NK-92 (cell line): ENCODE data around the gene GPC5.
"Not testable (repeated sequence)": the region's sequence is repeated elsewhere in the genome, so short reads cannot be mapped to it uniquely, and the experiment has no call there.

ENCODE experiments used
- DNase-seq: peaks from one replicate; lab custom pipeline; 2025; ENCODE audit not compliant: unreplicated experiment; lab: John Stamatoyannopoulos, UW

Gene GPC5

DNA sequence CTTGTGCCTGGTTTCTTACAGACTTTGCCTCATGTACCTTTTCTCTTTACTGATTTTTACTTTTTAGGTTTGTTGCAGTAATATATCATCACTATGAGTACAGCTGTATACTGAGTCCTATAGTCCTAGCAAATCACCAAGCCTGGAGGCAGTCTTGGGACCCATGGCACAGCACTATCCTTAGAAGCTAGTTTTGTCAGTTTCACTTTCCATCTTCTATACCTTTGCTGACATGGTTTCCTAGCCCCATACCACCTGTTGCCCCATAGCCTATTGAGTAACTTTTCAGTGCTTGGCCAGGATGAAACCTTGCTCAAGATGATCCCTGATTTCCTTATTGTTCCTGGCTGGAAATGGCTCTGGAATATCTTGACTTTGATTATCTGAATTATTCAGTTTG, 826.4 kb downstream of the GPC5 start:
- no peak for DNase-seq

- no peak for DNase-seq
Measured at GRCh38 chr13:92225861-92226260, 827.4 kb downstream of the GPC5 start.

DNA sequence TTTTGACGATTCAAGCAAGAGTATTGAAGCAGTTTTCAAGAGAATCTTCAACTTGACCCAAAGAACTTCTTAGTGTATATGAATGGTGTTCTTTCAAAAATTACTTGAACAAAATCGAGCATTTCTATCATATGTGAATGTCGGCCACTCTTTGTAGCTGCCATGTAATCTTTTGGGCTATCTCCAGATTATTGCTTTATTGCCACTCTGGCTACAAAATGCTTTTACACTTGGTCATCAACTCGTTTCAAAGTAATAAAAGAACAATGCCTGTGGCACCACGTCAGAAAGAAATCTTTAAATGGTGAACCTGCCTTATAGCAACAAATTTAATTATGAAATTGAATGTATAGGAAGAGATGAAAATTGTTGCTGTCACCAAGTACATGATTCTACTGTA, 834.5 kb downstream of the GPC5 start:
- DNase-seq: no peak

GRCh38 chr13:92251671-92252210, 853.3 kb downstream of the GPC5 start:
- no peak for DNase-seq

GRCh38 chr13:92255526-92255925, 857.1 kb downstream of the GPC5 start:
- no peak for DNase-seq

DNA sequence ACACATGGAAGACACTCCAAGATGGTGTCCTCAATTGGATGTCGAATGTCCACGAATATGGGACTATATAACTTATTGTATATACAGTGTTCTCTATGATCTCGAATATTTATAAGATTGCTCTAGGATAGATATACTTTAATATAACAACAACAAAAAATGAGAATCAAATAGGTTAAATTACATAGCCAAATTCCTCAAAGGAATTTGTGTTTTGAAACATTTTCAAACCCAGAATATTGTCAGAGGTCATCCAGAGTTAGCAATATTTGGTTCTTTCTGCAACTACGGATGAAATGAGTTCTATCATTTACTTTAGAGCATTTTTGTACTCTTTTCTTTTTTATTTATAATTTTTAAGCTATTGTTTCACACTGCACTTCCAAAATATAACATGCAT, 857.8 kb downstream of the GPC5 start:
- DNase-seq: no peak

GRCh38 chr13:92259046-92259445, 860.6 kb downstream of the GPC5 start:
- no peak for DNase-seq

DNA sequence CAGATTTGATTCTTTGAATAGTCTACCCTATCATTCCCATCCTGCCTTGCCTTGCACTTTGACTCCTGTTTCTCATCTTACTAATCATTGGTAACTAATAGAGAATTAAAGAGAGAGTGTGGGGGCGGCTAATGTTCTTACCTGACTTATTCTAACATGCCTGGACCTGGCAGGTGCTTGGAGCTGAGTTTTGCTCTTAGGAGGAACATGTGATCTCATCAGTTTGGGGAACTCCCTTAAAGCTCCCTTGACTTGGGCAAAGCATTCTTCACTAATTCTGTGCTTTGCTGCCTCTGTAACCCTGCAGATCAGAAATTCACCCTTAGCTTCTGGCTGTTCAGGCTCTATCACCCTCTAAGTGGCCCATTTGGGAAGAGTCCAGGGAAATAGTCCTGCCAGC, 861.1 kb downstream of the GPC5 start:
- DNase-seq: no peak

DNA sequence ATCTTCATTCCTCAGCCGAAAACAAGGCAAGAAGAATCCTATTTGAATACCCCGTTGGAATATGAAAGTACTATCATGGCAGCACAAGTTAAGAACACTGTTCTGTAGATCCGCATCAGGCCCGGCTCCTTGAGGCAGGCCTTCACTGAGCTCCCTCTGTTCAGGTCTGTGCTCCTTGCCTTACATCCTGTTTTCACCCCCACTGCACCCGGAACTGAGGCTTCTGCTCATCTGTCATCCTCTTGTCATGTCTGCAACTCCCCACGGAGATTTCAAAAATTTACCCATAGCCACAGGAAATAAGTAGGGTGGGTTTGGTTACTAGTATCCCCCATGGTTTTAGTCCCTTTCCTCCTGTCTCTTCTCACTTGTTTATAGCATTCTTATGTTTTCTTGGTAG, 861.9 kb downstream of the GPC5 start:
- DNase-seq: no peak

- DNase-seq: no peak
Measured at GRCh38 chr13:92262100-92262788, 863.8 kb downstream of the GPC5 start.

DNA sequence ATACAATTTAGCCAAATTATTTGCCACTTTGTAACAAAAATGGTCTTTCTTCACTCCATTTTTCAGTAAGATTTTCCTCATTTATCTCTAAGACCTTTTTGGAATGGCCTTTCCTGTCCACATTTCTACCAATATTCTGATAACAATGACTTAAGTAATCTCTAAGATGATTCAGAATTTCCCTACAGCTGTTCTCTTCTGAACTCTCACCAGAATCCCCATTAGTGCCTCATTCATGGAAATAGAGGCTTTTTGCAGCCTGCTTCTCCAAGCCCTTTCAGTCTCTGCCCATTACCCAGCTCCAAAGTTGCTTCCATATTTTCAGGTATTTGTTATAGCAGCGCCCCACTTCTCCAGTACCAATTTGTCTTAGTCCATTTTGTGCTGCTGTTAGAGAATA, 867.0 kb downstream of the GPC5 start:
- DNase-seq: no peak

GRCh38 chr13:92270990-92271389, 872.6 kb downstream of the GPC5 start:
- DNase-seq: no peak

DNA sequence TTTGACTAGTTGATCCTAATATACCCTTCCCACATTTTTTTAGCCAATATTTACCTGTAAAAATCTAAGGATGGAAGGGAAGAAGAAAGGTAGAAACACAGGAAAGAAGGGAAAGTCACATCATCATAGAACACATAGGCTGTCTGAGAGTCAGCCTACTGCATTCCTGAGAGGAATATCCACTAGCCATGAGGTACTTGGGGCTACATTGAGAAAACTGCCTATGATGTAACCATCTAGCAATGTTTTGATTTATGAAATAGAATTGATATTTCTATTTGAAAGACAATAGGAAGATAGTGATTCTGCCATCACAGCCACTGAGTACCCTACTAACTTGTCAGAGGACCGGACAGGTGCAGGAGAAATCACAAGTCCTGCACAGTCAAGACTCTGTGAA, 873.8 kb downstream of the GPC5 start:
- DNase-seq: no peak

DNA sequence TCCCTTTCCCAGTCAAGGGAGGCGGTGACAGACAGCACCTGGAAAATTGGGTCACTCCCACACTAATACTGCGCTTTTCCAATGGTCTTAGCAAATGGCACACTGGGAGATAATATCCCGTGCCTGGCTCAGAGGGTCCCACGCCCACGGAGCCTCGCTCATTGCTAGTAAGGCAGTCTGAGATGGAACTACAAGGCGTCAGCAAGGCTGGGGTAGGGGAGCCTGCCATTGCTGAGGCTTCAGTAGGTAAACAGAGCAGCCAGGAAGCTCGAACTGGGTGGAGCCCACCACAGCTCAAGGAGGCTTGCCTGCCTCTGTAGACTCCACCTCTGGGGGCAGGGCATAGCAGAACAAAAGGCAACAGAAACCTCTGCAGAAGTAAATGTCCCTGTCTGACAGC, 882.6 kb downstream of the GPC5 start:
- DNase-seq: not testable (repeated sequence)

DNA sequence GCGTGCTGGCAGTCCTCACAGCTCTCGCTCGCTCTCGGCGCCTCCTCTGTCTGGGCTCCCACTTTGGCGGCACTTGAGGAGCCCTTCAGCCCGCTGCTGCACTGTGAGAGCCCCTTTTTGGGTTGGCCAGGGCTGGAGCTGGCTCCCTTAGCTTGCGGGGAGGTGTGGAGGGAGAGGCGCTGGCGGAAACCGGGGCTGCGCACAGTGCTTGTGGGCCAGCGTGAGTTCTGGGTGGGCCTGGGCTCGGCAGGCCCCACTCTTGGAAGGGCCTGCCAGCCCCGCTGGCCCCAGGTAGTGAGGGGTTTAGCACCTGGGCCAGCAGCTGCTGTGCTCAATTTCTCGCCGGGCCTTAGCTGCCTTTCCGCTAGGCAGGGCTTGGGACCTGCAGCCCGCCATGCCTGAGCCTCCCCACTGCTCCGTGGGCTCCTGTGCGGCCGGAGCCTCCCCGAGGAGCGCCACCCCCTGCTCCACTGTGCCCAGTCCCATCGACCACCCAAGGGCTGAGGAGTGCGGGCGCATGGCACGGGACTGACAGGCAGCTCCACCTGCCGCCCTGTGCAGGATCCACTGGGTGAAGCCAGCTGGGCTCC, 892.4 kb downstream of the GPC5 start:
- DNase-seq: not testable (repeated sequence)

DNA sequence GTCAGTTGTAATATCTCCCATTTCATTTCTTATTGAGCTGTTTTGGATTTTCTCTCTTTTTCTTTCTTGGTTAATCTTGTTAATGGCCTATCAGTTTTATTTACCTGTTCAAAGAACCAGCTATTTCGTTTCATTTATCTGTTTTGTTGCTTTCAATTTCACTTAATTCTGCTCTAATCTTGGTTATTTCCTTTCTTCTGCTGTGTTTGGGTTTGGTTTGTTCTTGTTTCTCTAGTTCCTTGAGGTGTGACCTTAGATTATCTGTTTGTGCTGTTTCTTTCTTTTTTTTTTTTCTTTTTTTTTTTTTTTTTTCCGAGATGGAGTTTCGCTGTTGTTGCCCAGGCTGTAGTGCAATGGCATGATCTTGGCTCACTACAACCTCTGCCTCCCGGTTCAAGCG, 896.1 kb downstream of the GPC5 start:
- DNase-seq: not testable (repeated sequence)

DNA sequence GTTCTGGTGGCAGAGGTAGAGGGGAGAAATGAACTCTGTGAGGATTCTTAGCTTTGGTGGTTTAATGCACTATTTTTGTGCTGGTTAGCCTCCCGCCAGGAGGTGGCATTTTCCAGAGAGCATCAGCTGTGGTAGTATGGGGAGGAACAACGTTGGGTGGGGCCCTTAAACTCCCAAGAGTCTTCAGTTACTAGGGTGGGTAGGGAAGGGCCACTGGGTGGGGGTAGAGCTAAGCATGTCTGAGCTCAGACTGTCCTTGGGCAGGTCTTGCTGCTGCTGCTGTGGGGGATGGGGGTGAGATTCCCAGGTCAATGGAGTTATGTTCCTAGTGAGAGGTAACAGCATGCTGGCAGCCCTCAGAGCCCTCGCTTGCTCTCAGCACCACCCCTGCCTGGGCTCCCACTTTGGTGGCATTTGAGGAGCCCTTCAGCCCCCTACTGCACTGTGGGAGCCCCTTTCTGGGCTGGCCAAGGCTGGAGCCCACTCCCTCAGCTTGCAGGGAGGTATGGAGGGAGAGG, 897.8 kb downstream of the GPC5 start:
- not testable (repeated sequence) for DNase-seq

- DNase-seq: no peak
Measured at GRCh38 chr13:92297971-92298942, 899.8 kb downstream of the GPC5 start.

GRCh38 chr13:92300651-92301050, 902.2 kb downstream of the GPC5 start:
- DNase-seq: no peak

GRCh38 chr13:92303428-92303827, 905.0 kb downstream of the GPC5 start:
- DNase-seq: no peak

DNA sequence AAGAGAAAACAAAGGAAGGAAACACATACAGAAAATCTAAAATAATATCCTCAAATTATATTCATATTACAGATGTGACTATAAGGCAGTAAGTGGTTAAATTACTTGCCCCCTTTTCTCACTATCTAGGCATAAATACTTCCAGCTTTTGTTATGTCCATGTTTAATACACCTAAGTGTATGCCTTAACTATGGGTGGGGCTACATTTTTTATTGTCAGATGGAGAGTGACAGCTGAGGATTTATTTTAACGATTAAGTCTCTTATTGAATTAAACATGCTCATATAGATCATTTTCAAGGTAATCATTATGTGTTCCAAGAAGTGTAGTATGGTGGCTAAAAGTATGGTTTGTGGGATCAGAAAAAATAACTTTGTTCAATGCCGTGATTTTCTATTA, 909.3 kb downstream of the GPC5 start:
- DNase-seq: no peak
